HUES48 (cell line): ENCODE data around the gene FOXN1.
"Not testable (repeated sequence)": the region's sequence is repeated elsewhere in the genome, so short reads cannot be mapped to it uniquely, and the experiment has no call there.

Source experiments
- H3K27ac ChIP-seq: one replicate; pipeline ENCODE4 v1.7.0; 2013; ENCODE audit warnings: low read depth, low read length, inconsistent platforms
- H3K27me3 ChIP-seq: 2 replicates; pipeline ENCODE4 v1.6.1; 2013; ENCODE audit warnings: mild to moderate bottlenecking, low read length; ENCODE audit not compliant: control insufficient read depth, insufficient read depth
- H3K36me3 ChIP-seq: 2 replicates; pipeline ENCODE4 v1.6.1; 2013; ENCODE audit warnings: low read length; ENCODE audit not compliant: control insufficient read depth, insufficient read depth
- H3K4me1 ChIP-seq: 2 replicates; pipeline ENCODE4 v1.6.1; 2013; ENCODE audit warnings: mild to moderate bottlenecking, low read length; ENCODE audit not compliant: control insufficient read depth, insufficient read depth
- H3K4me3 ChIP-seq: 2 replicates; pipeline ENCODE4 v1.5.1; 2013; ENCODE audit warnings: mild to moderate bottlenecking, low read depth, low read length
- H3K9ac ChIP-seq: 2 replicates; pipeline ENCODE4 v1.6.1; 2013; ENCODE audit warnings: mild to moderate bottlenecking, low read depth, low read length, moderate library complexity
- H3K9me3 ChIP-seq: 2 replicates; pipeline ENCODE4 v1.6.1; 2013; ENCODE audit warnings: low read length; ENCODE audit not compliant: control insufficient read depth, insufficient read depth

FOXN1 gene

GRCh38 chr17:28570716-28571360 is 64.7 kb downstream of the FOXN1 start:
- H3K9ac ChIP-seq: peak overlapping the region; percentile 51; the same call in 1 of the 2 replicates

GRCh38 chr17:28571361-28572122 is 65.4 kb downstream of the FOXN1 start, which contains the start of gene PIGS:
Gene PIGS, minus strand, starts transcription at chr17:28571524. Its CDS starts 28 bp downstream, at chr17:28571496.
- Histone ChIP-seq H3K27ac (peak within 1 kb of the TSS; percentile 50), H3K27me3 (peaks cover 7% of the 10 kb centered on the region; the same call in 1 of the 2 replicates), H3K9me3 (no peaks in the 10 kb centered on the region), H3K4me3 (peak within 1 kb of the TSS; percentile 79), H3K36me3 (peaks cover 17% of the 10 kb centered on the region), H3K9ac (peak within 1 kb of the TSS; percentile 51; the same call in 1 of the 2 replicates), H3K4me1 (no peaks in the 10 kb centered on the region; the same call in 1 of the 2 replicates)

More at GRCh38 chr17:28570716-28571360, 64.7 kb downstream of the FOXN1 start:
- H3K27me3 ChIP-seq: peaks cover 7% of the 10 kb centered on the region; the same call in 1 of the 2 replicates
- peak overlapping the region; percentile 50 for H3K27ac ChIP-seq
- H3K4me3 ChIP-seq: peak overlapping the region; percentile 79
- no peaks in the 10 kb centered on the region for H3K9me3 ChIP-seq
- peaks cover 17% of the 10 kb centered on the region for H3K36me3 ChIP-seq
- H3K4me1 ChIP-seq: no peaks in the 10 kb centered on the region; the same call in 1 of the 2 replicates

- H3K27me3 ChIP-seq: peaks cover 7% of the 10 kb centered on the region; the same call in 1 of the 2 replicates
- peak overlapping the region; percentile 79 for H3K4me3 ChIP-seq
- H3K4me1 ChIP-seq: peaks cover 5% of the 10 kb centered on the region
- no peak overlapping the region for H3K27ac ChIP-seq
- peaks cover 18% of the 10 kb centered on the region for H3K36me3 ChIP-seq
- H3K9ac ChIP-seq: no peak overlapping the region
- no peaks in the 10 kb centered on the region for H3K9me3 ChIP-seq
Observed at GRCh38 chr17:28572259-28573039, 66.3 kb downstream of the FOXN1 start.

GRCh38 chr17:28573040-28573380 is 66.9 kb downstream of the FOXN1 start:
- H3K4me3 ChIP-seq: no peak overlapping the region
- H3K9ac ChIP-seq: no peak overlapping the region
- H3K9me3 ChIP-seq: no peaks in the 10 kb centered on the region
- H3K27me3 ChIP-seq: peaks cover 7% of the 10 kb centered on the region; the same call in 1 of the 2 replicates
- no peak overlapping the region for H3K27ac ChIP-seq
- peaks cover 5% of the 10 kb centered on the region for H3K4me1 ChIP-seq
- peaks cover 20% of the 10 kb centered on the region for H3K36me3 ChIP-seq

GRCh38 chr17:28573521-28573920 is 67.4 kb downstream of the FOXN1 start:
- H3K4me3 ChIP-seq: no peak overlapping the region
- peaks cover 25% of the 10 kb centered on the region for H3K36me3 ChIP-seq
- H3K4me1 ChIP-seq: peaks cover 5% of the 10 kb centered on the region
- no peak overlapping the region for H3K9ac ChIP-seq
- peaks cover 7% of the 10 kb centered on the region; the same call in 1 of the 2 replicates for H3K27me3 ChIP-seq
- H3K27ac ChIP-seq: no peak overlapping the region
- H3K9me3 ChIP-seq: no peaks in the 10 kb centered on the region

GRCh38 chr17:28573966-28574480 is 67.9 kb downstream of the FOXN1 start:
- no peak overlapping the region for H3K9ac ChIP-seq
- H3K9me3 ChIP-seq: no peaks in the 10 kb centered on the region
- H3K27me3 ChIP-seq: peaks cover 7% of the 10 kb centered on the region; the same call in 1 of the 2 replicates
- no peak overlapping the region for H3K27ac ChIP-seq
- no peak overlapping the region for H3K4me3 ChIP-seq
- peaks cover 30% of the 10 kb centered on the region for H3K36me3 ChIP-seq
- peaks cover 5% of the 10 kb centered on the region for H3K4me1 ChIP-seq

- no peak overlapping the region for H3K4me3 ChIP-seq
- H3K9me3 ChIP-seq: no peaks in the 10 kb centered on the region
- peaks cover 35% of the 10 kb centered on the region for H3K36me3 ChIP-seq
- H3K27ac ChIP-seq: no peak overlapping the region
- peaks cover 5% of the 10 kb centered on the region for H3K4me1 ChIP-seq
- H3K9ac ChIP-seq: no peak overlapping the region
- H3K27me3 ChIP-seq: peaks cover 7% of the 10 kb centered on the region; the same call in 1 of the 2 replicates
Observed at GRCh38 chr17:28574526-28574925, 68.4 kb downstream of the FOXN1 start.

GRCh38 chr17:28575126-28575795 is 69.1 kb downstream of the FOXN1 start:
- Histone ChIP-seq H3K4me1 (peaks cover 5% of the 10 kb centered on the region), H3K27ac (no peak overlapping the region), H3K27me3 (peaks cover 7% of the 10 kb centered on the region; the same call in 1 of the 2 replicates), H3K36me3 (peaks cover 42% of the 10 kb centered on the region), H3K9me3 (no peaks in the 10 kb centered on the region), H3K4me3 (no peak overlapping the region), H3K9ac (no peak overlapping the region)

- H3K4me3 ChIP-seq: peak overlapping the region; percentile 37; the same call in 1 of the 2 replicates
Observed at GRCh38 chr17:28576016-28576415, 69.9 kb downstream of the FOXN1 start.

More at GRCh38 chr17:28576016-28576415, 69.9 kb downstream of the FOXN1 start:
- not testable (repeated sequence) for H3K4me1 ChIP-seq, H3K27ac ChIP-seq, H3K9ac ChIP-seq, H3K9me3 ChIP-seq, H3K27me3 ChIP-seq
- H3K36me3 ChIP-seq: peaks cover 50% of the 10 kb centered on the region
